Measurements from ENCODE around the gene SMARCA2. TPM values are rescaled to one million over a fixed set of nuclear protein-coding genes. Genes with fewer than 3 reads are reported as not detected.

SMARCA2 gene
- total RNA-seq, 2 donors from 2014 or later, result 118 to 177 TPM

GRCh38 chr9:2231101-2231500 is 216.0 kb downstream of the SMARCA2 start:
- Histone ChIP-seq H3K36me3 (no peaks in the 10 kb centered on the region), H3K4me1 (ENCODE audit: control insufficient read depth in 1 of 2, low read depth in 2 of 2) (no peaks in the 10 kb centered on the region), H3K27ac (no peak overlapping the region), H3K27me3 (replicated peaks; ENCODE audit: insufficient read depth) (no peaks in the 10 kb centered on the region), H3K9me3 (no peaks in the 10 kb centered on the region), H3K4me3 (no peak overlapping the region)
- no peak for TF ChIP-seq CTCF (IDR thresholded peaks at IDR 0.05)
- ATAC-seq (ENCODE audit: insufficient number of reproducible peaks, low FRiP score, low read depth) (no peak), DNase-seq (ENCODE audit: low spot score) (no peak)

- Histone ChIP-seq H3K4me1 (ENCODE audit: control insufficient read depth in 1 of 2, low read depth in 2 of 2) (no peaks in the 10 kb centered on the region), H3K27me3 (replicated peaks; ENCODE audit: insufficient read depth) (no peaks in the 10 kb centered on the region), H3K4me3 (no peak overlapping the region), H3K9me3 (no peaks in the 10 kb centered on the region), H3K36me3 (no peaks in the 10 kb centered on the region), H3K27ac (no peak overlapping the region)
- no peak for TF ChIP-seq CTCF (IDR thresholded peaks at IDR 0.05)
- DNase-seq (ENCODE audit: low spot score), result no peak
- no peak for ATAC-seq (ENCODE audit: insufficient number of reproducible peaks, low FRiP score, low read depth)
These were observed 216.7 kb downstream of the SMARCA2 start for GRCh38 chr9:2231829-2232228.

- no peak for TF ChIP-seq CTCF (IDR thresholded peaks at IDR 0.05)
These were observed 218.1 kb downstream of the SMARCA2 start for GRCh38 chr9:2233274-2233673.

GRCh38 chr9:2234371-2234893 is 219.3 kb downstream of the SMARCA2 start:
- no peak for DNase-seq (ENCODE audit: low spot score)
- H3K4me1 ChIP-seq (ENCODE audit: control insufficient read depth in 1 of 2, low read depth in 2 of 2), result no peaks in the 10 kb centered on the region
- H3K27ac ChIP-seq, result no peak overlapping the region
- no peak overlapping the region for H3K4me3 ChIP-seq
- no peak for ATAC-seq (ENCODE audit: insufficient number of reproducible peaks, low FRiP score, low read depth)
- H3K36me3 ChIP-seq, result no peaks in the 10 kb centered on the region
- H3K27me3 ChIP-seq (replicated peaks; ENCODE audit: insufficient read depth), result no peaks in the 10 kb centered on the region
- no peaks in the 10 kb centered on the region for H3K9me3 ChIP-seq
- no peak for TF ChIP-seq CTCF (IDR thresholded peaks at IDR 0.05)

More at GRCh38 chr9:2233274-2233673, 218.1 kb downstream of the SMARCA2 start:
- Histone ChIP-seq H3K27ac (no peak overlapping the region), H3K4me3 (no peak overlapping the region), H3K9me3 (no peaks in the 10 kb centered on the region), H3K36me3 (no peaks in the 10 kb centered on the region), H3K27me3 (replicated peaks; ENCODE audit: insufficient read depth) (no peaks in the 10 kb centered on the region), H3K4me1 (ENCODE audit: control insufficient read depth in 1 of 2, low read depth in 2 of 2) (no peaks in the 10 kb centered on the region)
- DNase-seq (ENCODE audit: low spot score) (no peak), ATAC-seq (ENCODE audit: insufficient number of reproducible peaks, low FRiP score, low read depth) (no peak)

GRCh38 chr9:2235623-2236022 is 220.5 kb downstream of the SMARCA2 start:
- H3K36me3 ChIP-seq, result no peaks in the 10 kb centered on the region
- H3K4me3 ChIP-seq, result no peak overlapping the region
- no peaks in the 10 kb centered on the region for H3K27me3 ChIP-seq (replicated peaks; ENCODE audit: insufficient read depth)
- ATAC-seq (ENCODE audit: insufficient number of reproducible peaks, low FRiP score, low read depth), result no peak
- H3K4me1 ChIP-seq (ENCODE audit: control insufficient read depth in 1 of 2, low read depth in 2 of 2), result no peaks in the 10 kb centered on the region
- H3K9me3 ChIP-seq, result no peaks in the 10 kb centered on the region
- no peak for DNase-seq (ENCODE audit: low spot score)
- TF ChIP-seq CTCF (IDR thresholded peaks at IDR 0.05), result no peak
- no peak overlapping the region for H3K27ac ChIP-seq
